Bronchial epithelial cell (primary cell): ENCODE measurements around the gene TJP3. TPM values are rescaled to one million over a fixed set of nuclear protein-coding genes. Genes with fewer than 3 reads are reported as not detected.

Experiments
- DNase-seq: peaks from one replicate; pipeline ENCODE4 v3.0.0-alpha.2; 2010; ENCODE audit warnings: low read depth
- FAIRE-seq: peaks from 2 replicates; lab custom pipeline; 2011; peaks lifted over from hg19 to GRCh38; lab: Jason Lieb, UNC
- H3K27me3 ChIP-seq: 2 replicates; pipeline ENCODE4 v1.5.1; 2011; ENCODE audit warnings: low read length; ENCODE audit not compliant: control insufficient read depth, insufficient read depth
- H3K36me3 ChIP-seq: 2 replicates; pipeline ENCODE4 v1.5.1; 2011; ENCODE audit warnings: low read length; ENCODE audit not compliant: control insufficient read depth, insufficient read depth
- H3K4me3 ChIP-seq: 2 replicates; pipeline ENCODE4 v1.5.1; 2011; ENCODE audit warnings: mild to moderate bottlenecking, low read depth, low read length, control low read depth
- total RNA-seq: library from RNA; depleted of rRNA; stranded (reverse); fragments of >200 nt; gene quantifications from 2 replicates; pipeline ENCODE4 v1.2.1, GENCODE V29; 2014
- TF ChIP-seq, protein P1 (sequence below): IDR thresholded peaks from 2 replicates; pipeline ENCODE4 v1.5.1; 2011; ENCODE audit warnings: mild to moderate bottlenecking, moderate library complexity, low read length, control low read depth, inconsistent platforms; ENCODE audit not compliant: insufficient read depth, severe bottlenecking

TJP3 gene
- total RNA-seq, 1 donor from 2014 or later, result 2.1 TPM

DNA sequence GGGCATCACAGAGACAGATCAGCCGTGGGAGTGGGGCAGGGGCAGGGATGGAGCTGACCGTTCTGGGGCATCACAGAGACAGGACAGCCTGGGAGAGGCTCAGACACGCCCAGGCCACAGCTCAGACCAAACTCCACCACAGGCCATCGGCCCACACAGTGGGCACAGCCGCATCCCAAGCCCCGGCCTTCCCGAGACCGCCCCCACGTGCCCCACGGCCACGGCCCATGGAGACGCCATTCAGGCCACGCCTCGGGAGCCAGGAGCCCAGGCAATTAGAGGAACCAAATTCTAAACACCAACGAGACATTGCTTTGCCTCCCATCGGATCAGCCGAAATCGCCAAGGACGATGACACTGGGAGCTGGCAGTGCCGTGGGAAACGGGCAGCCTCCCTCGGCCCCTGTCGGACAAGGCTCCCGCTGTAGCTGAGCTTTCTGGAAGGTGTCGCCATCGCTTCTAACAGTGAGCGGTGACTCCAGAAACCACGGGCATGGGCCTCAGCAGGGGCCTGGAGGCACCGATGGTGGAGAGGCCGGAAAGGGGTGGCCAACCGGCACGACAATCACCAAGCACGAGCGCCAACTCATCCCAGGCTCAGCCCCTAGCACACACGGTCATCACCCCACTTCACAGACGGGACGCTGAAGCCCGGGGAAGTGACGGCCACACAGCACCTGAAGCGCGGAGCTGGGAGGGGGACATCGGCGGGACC, 10.4 kb upstream of the TJP3 start:
- Histone ChIP-seq H3K4me3 (no peak overlapping the region), H3K36me3 (peaks cover 1% of the 10 kb centered on the region), H3K27me3 (no peaks in the 10 kb centered on the region)
- DNase-seq (no peak), FAIRE-seq (no peak)
- TF ChIP-seq, protein P1, sequence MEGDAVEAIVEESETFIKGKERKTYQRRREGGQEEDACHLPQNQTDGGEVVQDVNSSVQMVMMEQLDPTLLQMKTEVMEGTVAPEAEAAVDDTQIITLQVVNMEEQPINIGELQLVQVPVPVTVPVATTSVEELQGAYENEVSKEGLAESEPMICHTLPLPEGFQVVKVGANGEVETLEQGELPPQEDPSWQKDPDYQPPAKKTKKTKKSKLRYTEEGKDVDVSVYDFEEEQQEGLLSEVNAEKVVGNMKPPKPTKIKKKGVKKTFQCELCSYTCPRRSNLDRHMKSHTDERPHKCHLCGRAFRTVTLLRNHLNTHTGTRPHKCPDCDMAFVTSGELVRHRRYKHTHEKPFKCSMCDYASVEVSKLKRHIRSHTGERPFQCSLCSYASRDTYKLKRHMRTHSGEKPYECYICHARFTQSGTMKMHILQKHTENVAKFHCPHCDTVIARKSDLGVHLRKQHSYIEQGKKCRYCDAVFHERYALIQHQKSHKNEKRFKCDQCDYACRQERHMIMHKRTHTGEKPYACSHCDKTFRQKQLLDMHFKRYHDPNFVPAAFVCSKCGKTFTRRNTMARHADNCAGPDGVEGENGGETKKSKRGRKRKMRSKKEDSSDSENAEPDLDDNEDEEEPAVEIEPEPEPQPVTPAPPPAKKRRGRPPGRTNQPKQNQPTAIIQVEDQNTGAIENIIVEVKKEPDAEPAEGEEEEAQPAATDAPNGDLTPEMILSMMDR, result no peak

DNA sequence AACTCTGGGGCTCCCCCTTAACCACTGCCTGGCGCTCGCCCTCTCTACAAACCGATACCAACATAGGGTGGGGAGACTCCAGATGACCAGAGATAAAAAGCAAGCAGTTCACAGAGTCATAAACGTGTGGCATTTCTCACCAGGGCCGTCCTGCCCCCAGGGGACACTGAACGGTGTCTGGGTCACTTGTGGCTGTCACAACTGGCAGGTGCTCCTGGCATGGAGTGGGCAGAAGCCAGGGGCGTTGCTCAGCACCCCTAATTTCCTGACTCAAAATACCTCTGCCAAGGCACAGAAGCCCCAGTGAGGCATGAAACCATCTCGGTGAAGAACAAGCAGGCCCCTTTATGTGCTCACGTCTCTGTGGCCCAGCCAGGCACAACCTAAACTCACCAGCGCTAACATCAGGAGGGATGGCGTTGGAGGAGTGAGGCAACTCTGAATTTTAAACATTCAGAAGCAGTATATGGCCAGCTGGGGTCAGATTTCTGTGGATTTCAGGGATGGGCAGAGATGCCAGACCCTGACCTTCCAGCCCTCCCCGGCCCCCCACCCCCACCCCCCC, 9.7 kb upstream of the TJP3 start:
- no peak for DNase-seq
- H3K36me3 ChIP-seq, result peaks cover 1% of the 10 kb centered on the region
- FAIRE-seq, result no peak
- no peak overlapping the region for H3K4me3 ChIP-seq
- no peaks in the 10 kb centered on the region for H3K27me3 ChIP-seq
- TF ChIP-seq, protein P1, result no peak

DNA sequence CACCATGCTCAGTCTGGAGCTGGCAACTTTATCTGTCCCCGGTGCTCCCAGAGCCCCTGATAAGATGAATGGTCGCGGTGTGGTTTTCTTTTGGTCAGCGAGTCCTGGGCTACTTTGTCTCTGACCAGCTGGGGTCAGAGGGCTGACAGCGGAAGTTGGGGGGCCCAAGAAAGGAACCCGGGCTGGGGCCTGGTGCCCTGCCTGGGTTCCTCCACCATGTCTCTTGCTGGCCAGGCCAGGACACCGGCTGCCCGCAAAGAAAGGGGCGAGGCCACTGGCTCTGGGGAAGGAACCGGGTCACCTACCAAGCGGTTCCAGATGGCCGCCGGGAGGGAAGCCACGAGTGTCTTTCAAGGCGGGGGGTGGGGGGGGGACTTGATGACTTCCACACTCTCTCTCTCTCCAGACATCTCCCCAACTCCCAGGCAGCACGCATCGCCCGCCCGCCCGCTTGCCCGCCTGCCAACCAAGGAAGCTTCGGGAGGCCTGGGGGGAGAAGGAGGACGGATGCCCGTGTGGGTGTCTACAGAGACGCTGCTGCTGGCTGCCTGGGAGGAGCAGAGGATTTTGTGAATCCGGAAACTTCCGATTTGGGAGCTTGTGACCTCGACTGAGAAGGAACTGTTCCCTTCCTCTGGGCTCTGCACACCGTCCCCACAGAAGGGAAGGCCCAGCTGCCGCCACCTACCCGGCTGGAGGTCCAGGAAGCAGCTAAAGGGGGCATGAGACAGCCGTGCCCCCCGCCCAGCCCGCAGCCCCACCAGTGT, 9.0 kb upstream of the TJP3 start:
- Histone ChIP-seq H3K36me3 (peaks cover 1% of the 10 kb centered on the region), H3K27me3 (no peaks in the 10 kb centered on the region), H3K4me3 (peak overlapping the region; percentile 77)
- TF ChIP-seq, protein P1, result no peak
- FAIRE-seq (no peak), DNase-seq (peak; percentile 15)

DNA sequence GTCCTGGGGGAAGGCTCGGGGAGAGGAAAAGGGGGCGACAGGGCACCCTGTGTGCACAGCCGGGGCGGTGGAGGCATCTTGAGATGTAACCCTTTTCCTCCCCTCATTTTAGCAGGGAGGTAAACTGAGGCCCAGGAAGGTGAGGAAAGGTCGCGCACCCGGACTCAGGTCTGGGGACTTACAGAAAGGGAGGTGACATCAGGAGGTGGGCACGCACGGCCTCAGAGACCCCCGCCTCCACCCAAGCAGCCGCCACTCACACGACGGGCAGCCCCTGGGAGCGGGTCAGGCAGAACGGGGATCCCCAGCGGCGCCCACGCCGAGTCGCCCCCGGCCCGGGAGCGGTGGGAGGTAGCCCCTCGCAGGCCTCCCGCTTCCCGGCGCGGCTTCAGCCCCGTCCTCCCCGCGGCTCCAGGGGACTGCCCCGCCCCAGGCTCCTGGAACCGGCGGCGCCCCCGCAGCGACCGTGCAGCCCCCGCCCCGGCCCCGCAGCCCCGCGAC, 8.4 kb upstream of the TJP3 start:
- DNase-seq, result no peak
- Histone ChIP-seq H3K27me3 (no peaks in the 10 kb centered on the region), H3K36me3 (peaks cover 1% of the 10 kb centered on the region), H3K4me3 (peak overlapping the region; percentile 77)
- FAIRE-seq, result no peak
- TF ChIP-seq, protein P1, result no peak

DNA sequence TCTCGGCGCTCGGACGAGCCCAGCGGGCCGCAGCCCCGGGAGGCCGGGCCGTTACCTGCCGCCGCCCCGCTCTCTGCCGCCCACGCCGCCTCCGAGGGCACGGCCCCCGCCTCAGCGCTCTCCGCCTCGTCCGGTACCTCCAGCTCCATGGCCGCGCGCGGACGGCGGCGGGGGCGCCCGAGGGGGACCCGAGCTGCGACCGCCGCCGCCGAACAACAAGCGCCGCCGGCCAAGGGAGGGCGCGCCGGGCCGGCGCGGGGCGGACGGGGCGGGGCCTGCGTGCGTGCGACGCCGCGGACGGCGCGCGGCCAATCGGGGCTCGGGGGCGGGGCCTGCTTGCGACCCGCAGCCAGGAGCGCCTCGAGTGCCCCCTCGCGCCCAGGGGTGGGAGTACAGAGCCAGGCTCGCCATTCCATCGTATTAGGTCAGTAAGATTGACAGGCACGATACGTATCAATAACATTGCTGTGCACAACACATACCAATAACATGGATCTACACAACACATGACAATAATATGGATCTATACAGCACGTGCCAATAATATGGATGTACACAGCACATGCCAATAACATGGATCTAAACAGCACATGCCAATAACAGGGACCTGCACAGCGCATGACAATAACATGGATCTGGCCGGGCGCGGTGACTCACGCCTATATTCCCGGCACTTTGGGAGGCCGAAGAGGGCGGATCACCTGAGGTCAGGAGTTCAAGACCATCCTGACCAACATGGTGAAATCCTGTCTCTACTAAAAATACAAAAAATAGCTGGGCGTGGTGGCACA, 7.7 kb upstream of the TJP3 start, which contains the start of gene PIP5K1C:
PIP5K1C (minus strand) TSS at position 227 of the 791 bp plus-strand sequence; CDS start at position 149, 78 bp downstream.
- peak; percentile 59 for DNase-seq
- FAIRE-seq, result no peak
- Histone ChIP-seq H3K4me3 (peak within 1 kb of the TSS; percentile 77), H3K27me3 (no peaks in the 10 kb centered on the region), H3K36me3 (peaks cover 1% of the 10 kb centered on the region)
- TF ChIP-seq, protein P1, result peak; percentile 71
